DOHH2 (cell line): ENCODE measurements around the gene SPN.
"Not testable (repeated sequence)": the region's sequence is repeated elsewhere in the genome, so short reads cannot be mapped to it uniquely, and the experiment has no call there.

ENCODE experiments used
- H3F3A ChIP-seq: fragments of 200-600 bp; sonication (generic), shearing (Covaris generic); 2 replicates; pipeline ENCODE4 v1.6.0; 2016; ENCODE audit warnings: antibody characterized with exemption, mild to moderate bottlenecking; ENCODE audit not compliant: control insufficient read depth, insufficient read depth
- H3K27ac ChIP-seq: fragments of 200-600 bp; sonication (generic); 2 replicates; pipeline ENCODE4 v1.5.1; 2014; ENCODE audit warnings: low read depth, mild to moderate bottlenecking, low read length, moderate library complexity
- H3K27me3 ChIP-seq: fragments of 200-600 bp; sonication (generic); 2 replicates; pipeline ENCODE4 v1.6.1; 2014; ENCODE audit warnings: mild to moderate bottlenecking, low read length, mixed read lengths; ENCODE audit not compliant: control insufficient read depth
- H3K36me3 ChIP-seq: fragments of 200-600 bp; sonication (generic); 2 replicates; pipeline ENCODE4 v1.6.1; 2014; ENCODE audit warnings: mild to moderate bottlenecking, low read length, moderate library complexity, mixed read lengths; ENCODE audit not compliant: control insufficient read depth
- H3K4me1 ChIP-seq: fragments of 200-600 bp; sonication (generic); 2 replicates; pipeline ENCODE4 v1.6.1; 2014; ENCODE audit warnings: mild to moderate bottlenecking, low read length, mixed read lengths; ENCODE audit not compliant: control insufficient read depth
- H3K4me2 ChIP-seq: fragments of 200-600 bp; sonication (generic); 2 replicates; pipeline ENCODE4 v1.6.0; 2014; ENCODE audit warnings: mild to moderate bottlenecking, low read length, moderate library complexity
- H3K4me3 ChIP-seq: fragments of 200-600 bp; sonication (generic); 2 replicates; pipeline ENCODE4 v1.5.1; 2014; ENCODE audit warnings: mild to moderate bottlenecking, low read length, mixed read lengths
- H3K79me2 ChIP-seq: fragments of 200-600 bp; sonication (generic); 2 replicates; pipeline ENCODE4 v1.6.1; 2014; ENCODE audit warnings: mild to moderate bottlenecking, low read length, mixed read lengths; ENCODE audit not compliant: control insufficient read depth
- H3K9me2 ChIP-seq: fragments of 200-600 bp; sonication (generic); replicated peaks from 2 replicates; pipeline ENCODE4 v1.6.1; 2014; ENCODE audit warnings: mild to moderate bottlenecking, low read length, mixed read lengths; ENCODE audit not compliant: control insufficient read depth
- H3K9me3 ChIP-seq: fragments of 200-600 bp; sonication (generic); 2 replicates; pipeline ENCODE4 v1.6.1; 2014; ENCODE audit warnings: antibody characterized with exemption, low read length, mixed read lengths; ENCODE audit not compliant: control insufficient read depth, insufficient read depth
- H4K20me1 ChIP-seq: fragments of 200-600 bp; sonication (generic); 2 replicates; pipeline ENCODE4 v1.6.0; 2014; ENCODE audit warnings: low read depth, mild to moderate bottlenecking, antibody characterized with exemption, low read length, moderate library complexity; ENCODE audit not compliant: control insufficient read depth, insufficient read depth
- CTCF ChIP-seq: fragments of 200-600 bp; sonication (generic); IDR thresholded peaks from one replicate; pipeline ENCODE4 v1.5.1; 2014; ENCODE audit warnings: antibody characterized with exemption, mild to moderate bottlenecking, low read depth, low read length; ENCODE audit not compliant: poor library complexity, severe bottlenecking
- EZH2phosphoT487 ChIP-seq: fragments of 200-600 bp; sonication (generic); IDR thresholded peaks from 2 replicates; pipeline ENCODE4 v1.6.1; 2017; ENCODE audit warnings: borderline replicate concordance, mild to moderate bottlenecking, antibody characterized with exemption, low read length, moderate library complexity, mixed read lengths

Gene SPN

GRCh38 chr16:29636368-29636767 lies 26.7 kb upstream of the SPN start:
- H3K4me2 ChIP-seq, H3K9me3 ChIP-seq, H3K9me2 ChIP-seq, H3K27me3 ChIP-seq, H3K79me2 ChIP-seq, H4K20me1 ChIP-seq, H3F3A ChIP-seq, H3K4me3 ChIP-seq, H3K27ac ChIP-seq, H3K36me3 ChIP-seq: not testable (repeated sequence)
- peaks cover 13% of the 10 kb centered on the region for H3K4me1 ChIP-seq

GRCh38 chr16:29638751-29639150 lies 24.3 kb upstream of the SPN start:
- not testable (repeated sequence) for H3K36me3 ChIP-seq, H3K9me3 ChIP-seq, H3K9me2 ChIP-seq, H4K20me1 ChIP-seq, H3K27me3 ChIP-seq, H3K4me3 ChIP-seq, H3K4me2 ChIP-seq, H3F3A ChIP-seq, H3K79me2 ChIP-seq, H3K27ac ChIP-seq
- H3K4me1 ChIP-seq: peaks cover 18% of the 10 kb centered on the region

- Histone ChIP-seq H3K27me3 (no peaks in the 10 kb centered on the region), H3K4me2 (no peak overlapping the region), H3K4me3 (no peak overlapping the region), H3K9me3 (no peaks in the 10 kb centered on the region), H3K9me2 (no peaks in the 10 kb centered on the region), H3K4me1 (peaks cover 32% of the 10 kb centered on the region), H3K27ac (no peak overlapping the region), H3F3A (no peaks in the 10 kb centered on the region), H3K36me3 (no peaks in the 10 kb centered on the region), H4K20me1 (no peaks in the 10 kb centered on the region), H3K79me2 (no peaks in the 10 kb centered on the region)
- TF ChIP-seq EZH2phosphoT487 (no peak), CTCF (peak; percentile 49)
Measured at GRCh38 chr16:29641561-29641960, 21.5 kb upstream of the SPN start.

- no peaks in the 10 kb centered on the region for H3K9me2 ChIP-seq
- H3K79me2 ChIP-seq: no peaks in the 10 kb centered on the region
- H3K36me3 ChIP-seq: no peaks in the 10 kb centered on the region
- H3F3A ChIP-seq: no peaks in the 10 kb centered on the region
- H3K4me3 ChIP-seq: no peak overlapping the region
- H3K27me3 ChIP-seq: no peaks in the 10 kb centered on the region
- no peak overlapping the region for H3K27ac ChIP-seq
- no peak overlapping the region for H3K4me2 ChIP-seq
- TF ChIP-seq EZH2phosphoT487 (no peak), CTCF (no peak)
- no peaks in the 10 kb centered on the region for H3K9me3 ChIP-seq
- H4K20me1 ChIP-seq: no peaks in the 10 kb centered on the region
- peaks cover 32% of the 10 kb centered on the region for H3K4me1 ChIP-seq
Measured at GRCh38 chr16:29643596-29643995, 19.5 kb upstream of the SPN start.
